WTC11 (cell line): ENCODE data around the gene HPCAL1. TPM values are rescaled to one million over a fixed set of nuclear protein-coding genes. Genes with fewer than 3 reads are reported as not detected.

Experiments used
- ATAC-seq: fragments of 200-7000 bp; cut with Tn5 transposase; 2 replicates; pipeline ENCODE4 v1.10.0; 2021; ENCODE audit warnings: mild to moderate bottlenecking, moderate library complexity
- CTCF ChIA-PET: fragments of 300-600 bp; sonication (Branson Sonifier 250); formaldehyde crosslinking; loops from one replicate; lab custom pipeline; 2021; ENCODE audit warnings: antibody characterized with exemption; lab: Charles Lee
- POLR2A ChIA-PET: fragments of 350-600 bp; sonication (Branson Sonifier 250); formaldehyde crosslinking; loops from one replicate; lab custom pipeline; 2021; ENCODE audit warnings: antibody characterized with exemption; lab: Charles Lee
- DNase-seq: peaks from one replicate; pipeline ENCODE4 v3.0.0; 2021; ENCODE audit warnings: low spot score
- H3K27ac Mint-ChIP-seq: 2 replicates; pipeline ENCODE4 v1.8.0; 2021; ENCODE audit warnings: mixed read lengths
- H3K27me3 Mint-ChIP-seq: 2 replicates; pipeline ENCODE4 v1.8.0; 2021; ENCODE audit warnings: low read depth, mild to moderate bottlenecking, moderate library complexity, mixed read lengths
- H3K36me3 Mint-ChIP-seq: 2 replicates; pipeline ENCODE4 v1.8.0; 2021; ENCODE audit warnings: mixed read lengths
- H3K4me1 Mint-ChIP-seq: 2 replicates; pipeline ENCODE4 v1.8.0; 2022; ENCODE audit warnings: mixed read lengths
- H3K4me3 Mint-ChIP-seq: 2 replicates; pipeline ENCODE4 v1.8.0; 2021; ENCODE audit warnings: mild to moderate bottlenecking, moderate library complexity, mixed read lengths
- H3K9me3 Mint-ChIP-seq: 2 replicates; pipeline ENCODE4 v1.8.0; 2021; ENCODE audit warnings: mixed read lengths
- AR ChIP-seq: fragments of 250-450 bp; sonication (Bioruptor Pico); IDR thresholded peaks from 2 replicates; pipeline ENCODE4 v1.9.0; 2021; ENCODE audit warnings: mild to moderate bottlenecking
- CREB1 ChIP-seq: sonication (generic); formaldehyde crosslinking; IDR thresholded peaks from 2 replicates; pipeline ENCODE4 v1.8.0; 2023; ENCODE audit warnings: mild to moderate bottlenecking, missing genetic modification reagents
- CREM ChIP-seq: sonication (generic); formaldehyde crosslinking; IDR thresholded peaks from 2 replicates; pipeline ENCODE4 v1.8.1; 2022; ENCODE audit warnings: mild to moderate bottlenecking, missing genetic modification reagents, moderate library complexity
- E2F1 ChIP-seq: sonication (generic); formaldehyde crosslinking; IDR thresholded peaks from 2 replicates; pipeline ENCODE4 v1.8.0; 2022; ENCODE audit warnings: mild to moderate bottlenecking, missing genetic modification reagents
- E2F5 ChIP-seq: sonication (generic); formaldehyde crosslinking; IDR thresholded peaks from 2 replicates; pipeline ENCODE4 v1.8.1; 2022; ENCODE audit warnings: mild to moderate bottlenecking, moderate library complexity, missing genetic modification reagents
- FOXJ3 ChIP-seq: sonication (generic); formaldehyde crosslinking; IDR thresholded peaks from 2 replicates; pipeline ENCODE4 v1.9.0; 2021; ENCODE audit warnings: missing genetic modification reagents, mild to moderate bottlenecking, borderline replicate concordance
- GRHL2 ChIP-seq: fragments of 250-450 bp; sonication (Bioruptor Pico); IDR thresholded peaks from 2 replicates; pipeline ENCODE4 v1.8.0; 2022; ENCODE audit warnings: mild to moderate bottlenecking, moderate library complexity; ENCODE audit not compliant: insufficient replicate concordance, severe bottlenecking
- GTF2I ChIP-seq: fragments of 250-450 bp; sonication (Bioruptor Pico); conservative IDR thresholded peaks from 2 replicates; pipeline ENCODE4 v1.4.0; 2021; ENCODE audit warnings: mild to moderate bottlenecking
- HMGA2 ChIP-seq: fragments of 250-450 bp; sonication (Bioruptor Pico); IDR thresholded peaks from 2 replicates; pipeline ENCODE4 v1.4.0; 2021; ENCODE audit warnings: mild to moderate bottlenecking, moderate library complexity
- NR3C1 ChIP-seq: sonication (generic); formaldehyde crosslinking; conservative IDR thresholded peaks from 2 replicates; pipeline ENCODE4 v1.8.1; 2023; ENCODE audit warnings: low read depth, mild to moderate bottlenecking, missing genetic modification reagents
- SMAD3 ChIP-seq: sonication (generic); formaldehyde crosslinking; IDR thresholded peaks from 2 replicates; pipeline ENCODE4 v1.8.0; 2022; ENCODE audit warnings: missing genetic modification reagents, mild to moderate bottlenecking, borderline replicate concordance
- TEAD1 ChIP-seq: sonication (generic); formaldehyde crosslinking; IDR thresholded peaks from 2 replicates; pipeline ENCODE4 v1.8.0; 2022; ENCODE audit warnings: mild to moderate bottlenecking, missing genetic modification reagents
- ZMAT4 ChIP-seq: fragments of 250-450 bp; sonication (Bioruptor Pico); IDR thresholded peaks from 2 replicates; pipeline ENCODE4 v1.9.0; 2021; ENCODE audit warnings: mild to moderate bottlenecking
- ZNF281 ChIP-seq: sonication (generic); formaldehyde crosslinking; IDR thresholded peaks from 2 replicates; pipeline ENCODE4 v1.8.0; 2023; ENCODE audit warnings: mild to moderate bottlenecking, missing genetic modification reagents
- ZNF512 ChIP-seq: sonication (generic); formaldehyde crosslinking; IDR thresholded peaks from 2 replicates; pipeline ENCODE4 v1.8.1; 2022; ENCODE audit warnings: missing genetic modification reagents, borderline replicate concordance
- total RNA-seq: library from RNA; stranded (reverse); gene quantifications from 3 replicates; pipeline ENCODE4 v1.2.3, GENCODE V29; 2021

HPCAL1 gene
- total RNA-seq, 1 experiment from 2014 or later = 11.8 TPM

GRCh38 chr2:10369269-10370255, 66.9 kb downstream of the HPCAL1 start (continued):
- no peak for TF ChIP-seq CREB1 (CRISPR knock-in tag)

- no peaks in the 10 kb centered on the region for H3K36me3 Mint-ChIP-seq
- no peaks in the 10 kb centered on the region for H3K9me3 Mint-ChIP-seq
- TF ChIP-seq E2F1 (no peak), FOXJ3 (CRISPR knock-in tag) (no peak), ZNF281 (CRISPR knock-in tag) (no peak), CREM (no peak)
- DNase-seq (no peak), ATAC-seq (no peak)
- H3K4me1 Mint-ChIP-seq = peaks cover 8% of the 10 kb centered on the region
- H3K27ac Mint-ChIP-seq = peak overlapping the region; percentile 6; the same call in 1 of the 2 replicates
- POLR2A ChIA-PET = no interaction called here
- no peaks in the 10 kb centered on the region for H3K27me3 Mint-ChIP-seq
- CTCF ChIA-PET = no interaction called here
- H3K4me3 Mint-ChIP-seq = no peak overlapping the region
Observed at GRCh38 chr2:10370390-10370789, 67.7 kb downstream of the HPCAL1 start.

- CTCF ChIA-PET = no interaction called here
Observed at GRCh38 chr2:10370895-10371294, 68.2 kb downstream of the HPCAL1 start.

More at GRCh38 chr2:10370895-10371294, 68.2 kb downstream of the HPCAL1 start:
- H3K4me3 Mint-ChIP-seq = no peak overlapping the region
- ATAC-seq (no peak), DNase-seq (no peak)
- TF ChIP-seq GRHL2 (CRISPR knock-in tag) (no peak), GTF2I (no peak), TEAD1 (CRISPR knock-in tag) (no peak), ZNF512 (CRISPR knock-in tag) (no peak), AR (CRISPR knock-in tag) (no peak), HMGA2 (no peak), SMAD3 (CRISPR knock-in tag) (no peak), ZMAT4 (CRISPR knock-in tag) (no peak), E2F5 (CRISPR knock-in tag) (no peak), NR3C1 (no peak)
- no peaks in the 10 kb centered on the region for H3K9me3 Mint-ChIP-seq
- POLR2A ChIA-PET = no interaction called here
- no peaks in the 10 kb centered on the region for H3K36me3 Mint-ChIP-seq
- peaks cover 14% of the 10 kb centered on the region for H3K4me1 Mint-ChIP-seq
- H3K27ac Mint-ChIP-seq = no peak overlapping the region
- no peaks in the 10 kb centered on the region for H3K27me3 Mint-ChIP-seq
